ENCODE results near the gene COLGALT1.
A peak's percentile ranks its signal among the peaks of the same experiment; 100 is the strongest.

Gene COLGALT1

DNA sequence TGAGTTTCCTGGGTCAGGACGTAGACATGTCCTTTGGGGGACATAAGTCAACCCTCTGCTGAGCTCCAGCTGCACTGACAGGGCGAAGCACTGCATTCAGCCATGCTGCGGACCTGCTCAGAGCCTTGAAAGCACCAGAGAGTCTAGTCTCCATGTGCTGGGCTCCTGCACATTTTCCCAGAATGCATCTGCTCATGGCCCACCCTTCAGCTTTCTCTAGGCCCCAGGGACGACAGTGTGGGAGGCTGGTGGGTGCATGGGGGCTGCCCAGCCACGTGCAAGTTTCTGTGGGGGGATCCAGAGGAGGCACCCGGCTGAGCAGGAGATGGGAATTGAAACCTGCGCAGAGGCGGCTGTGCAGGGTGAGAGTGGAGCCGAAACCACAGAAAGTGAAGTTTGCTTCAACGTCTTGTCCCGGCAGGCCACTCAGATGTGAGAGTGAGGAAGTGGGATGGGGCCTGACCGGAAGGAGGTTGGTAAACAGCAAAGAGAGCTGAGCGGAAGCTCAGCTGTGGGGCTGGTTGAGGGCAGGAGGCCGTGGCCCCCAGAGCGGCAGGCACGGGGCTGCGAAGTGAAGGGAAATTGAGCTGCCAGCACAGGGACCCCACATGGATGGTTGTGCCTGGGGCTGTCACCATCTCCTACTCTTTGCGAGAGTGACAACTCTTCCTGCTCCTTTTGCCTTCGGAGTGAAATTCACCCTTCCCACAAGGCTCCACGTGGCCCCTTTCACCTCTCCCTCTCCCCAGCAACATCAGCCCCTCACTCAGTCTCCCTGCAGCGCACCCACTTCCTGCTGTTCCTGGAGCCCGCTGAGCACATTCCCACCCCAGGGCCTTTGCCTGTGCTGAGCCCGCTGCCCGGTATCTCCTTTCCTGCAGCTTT lies 32.2 kb upstream of the COLGALT1 start:
- H2AFZ ChIP-seq (ENCODE audit: low read depth, low read length, severe bottlenecking) = peak overlapping the region; percentile 29

DNA sequence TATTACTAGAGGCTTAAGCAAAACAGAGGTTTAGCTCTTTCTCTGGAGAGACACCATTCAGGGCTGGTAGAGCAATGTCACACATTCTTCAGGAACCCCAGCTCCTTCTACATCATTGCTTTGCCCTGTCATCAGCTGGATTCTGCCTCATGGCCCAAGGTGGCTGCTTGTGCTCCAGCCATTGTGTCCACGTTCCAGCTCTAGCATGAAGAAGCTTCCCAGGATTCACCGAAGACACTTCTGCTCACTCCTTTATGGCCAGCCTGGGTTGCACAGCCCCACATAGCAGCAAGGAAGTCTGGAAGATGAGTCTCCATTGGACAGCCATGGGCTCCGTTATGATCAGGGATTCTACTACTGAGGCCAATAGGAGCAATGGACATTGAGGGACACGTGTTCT lies 30.8 kb upstream of the COLGALT1 start:
- TF ChIP-seq, protein P1, sequence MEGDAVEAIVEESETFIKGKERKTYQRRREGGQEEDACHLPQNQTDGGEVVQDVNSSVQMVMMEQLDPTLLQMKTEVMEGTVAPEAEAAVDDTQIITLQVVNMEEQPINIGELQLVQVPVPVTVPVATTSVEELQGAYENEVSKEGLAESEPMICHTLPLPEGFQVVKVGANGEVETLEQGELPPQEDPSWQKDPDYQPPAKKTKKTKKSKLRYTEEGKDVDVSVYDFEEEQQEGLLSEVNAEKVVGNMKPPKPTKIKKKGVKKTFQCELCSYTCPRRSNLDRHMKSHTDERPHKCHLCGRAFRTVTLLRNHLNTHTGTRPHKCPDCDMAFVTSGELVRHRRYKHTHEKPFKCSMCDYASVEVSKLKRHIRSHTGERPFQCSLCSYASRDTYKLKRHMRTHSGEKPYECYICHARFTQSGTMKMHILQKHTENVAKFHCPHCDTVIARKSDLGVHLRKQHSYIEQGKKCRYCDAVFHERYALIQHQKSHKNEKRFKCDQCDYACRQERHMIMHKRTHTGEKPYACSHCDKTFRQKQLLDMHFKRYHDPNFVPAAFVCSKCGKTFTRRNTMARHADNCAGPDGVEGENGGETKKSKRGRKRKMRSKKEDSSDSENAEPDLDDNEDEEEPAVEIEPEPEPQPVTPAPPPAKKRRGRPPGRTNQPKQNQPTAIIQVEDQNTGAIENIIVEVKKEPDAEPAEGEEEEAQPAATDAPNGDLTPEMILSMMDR (IDR thresholded peaks at IDR 0.05; ENCODE audit: insufficient read depth, low read length, poor library complexity, severe bottlenecking) = no peak
- TF ChIP-seq EZH2phosphoT487 (conservative IDR thresholded peaks at IDR 0.05; ENCODE audit: low read length) = no peak
- H3K9ac ChIP-seq (ENCODE audit: low read length) = no peak overlapping the region
- H3K9me3 ChIP-seq (ENCODE audit: insufficient read depth, low read length) = no peaks in the 10 kb centered on the region
- no peaks in the 10 kb centered on the region for H4K20me1 ChIP-seq (ENCODE audit: low read depth, low read length)
- no peaks in the 10 kb centered on the region for H3K9me2 ChIP-seq (replicated peaks; ENCODE audit: insufficient read depth, low read length)
- H3K4me2 ChIP-seq (ENCODE audit: low read depth, low read length, poor library complexity, severe bottlenecking) = no peak overlapping the region
- no peak overlapping the region for H3K4me3 ChIP-seq (ENCODE audit: insufficient read depth, low read length, poor library complexity, severe bottlenecking)
- peaks cover 31% of the 10 kb centered on the region for H3K79me2 ChIP-seq (ENCODE audit: insufficient read depth, low read length)
- peak overlapping the region; percentile 93 for H3K27ac ChIP-seq (ENCODE audit: low read depth, low read length)
- no peaks in the 10 kb centered on the region for H3K27me3 ChIP-seq (ENCODE audit: low read length)
- no peaks in the 10 kb centered on the region for H3K36me3 ChIP-seq (ENCODE audit: low read length)
- H3F3A ChIP-seq (ENCODE audit: insufficient read depth) = peaks cover 67% of the 10 kb centered on the region
- H2AFZ ChIP-seq (ENCODE audit: low read depth, low read length, severe bottlenecking) = no peak overlapping the region

More for the DNA sequence above, 32.2 kb upstream of the COLGALT1 start:
- Histone ChIP-seq H3K79me2 (ENCODE audit: insufficient read depth, low read length) (peaks cover 17% of the 10 kb centered on the region), H4K20me1 (ENCODE audit: low read depth, low read length) (no peaks in the 10 kb centered on the region), H3K4me3 (ENCODE audit: insufficient read depth, low read length, poor library complexity, severe bottlenecking) (peak overlapping the region; percentile 10), H3K9ac (ENCODE audit: low read length) (peak overlapping the region; percentile 49), H3F3A (ENCODE audit: insufficient read depth) (peaks cover 58% of the 10 kb centered on the region), H3K9me2 (replicated peaks; ENCODE audit: insufficient read depth, low read length) (no peaks in the 10 kb centered on the region), H3K9me3 (ENCODE audit: insufficient read depth, low read length) (no peaks in the 10 kb centered on the region), H3K27me3 (ENCODE audit: low read length) (no peaks in the 10 kb centered on the region), H3K27ac (ENCODE audit: low read depth, low read length) (peak overlapping the region; percentile 93), H3K4me2 (ENCODE audit: low read depth, low read length, poor library complexity, severe bottlenecking) (peak overlapping the region; percentile 53), H3K36me3 (ENCODE audit: low read length) (peaks cover 2% of the 10 kb centered on the region; the same call in 1 of the 2 replicates)
- TF ChIP-seq EZH2phosphoT487 (conservative IDR thresholded peaks at IDR 0.05; ENCODE audit: low read length) = no peak
- TF ChIP-seq, protein P1 (IDR thresholded peaks at IDR 0.05; ENCODE audit: insufficient read depth, low read length, poor library complexity, severe bottlenecking) = no peak

DNA sequence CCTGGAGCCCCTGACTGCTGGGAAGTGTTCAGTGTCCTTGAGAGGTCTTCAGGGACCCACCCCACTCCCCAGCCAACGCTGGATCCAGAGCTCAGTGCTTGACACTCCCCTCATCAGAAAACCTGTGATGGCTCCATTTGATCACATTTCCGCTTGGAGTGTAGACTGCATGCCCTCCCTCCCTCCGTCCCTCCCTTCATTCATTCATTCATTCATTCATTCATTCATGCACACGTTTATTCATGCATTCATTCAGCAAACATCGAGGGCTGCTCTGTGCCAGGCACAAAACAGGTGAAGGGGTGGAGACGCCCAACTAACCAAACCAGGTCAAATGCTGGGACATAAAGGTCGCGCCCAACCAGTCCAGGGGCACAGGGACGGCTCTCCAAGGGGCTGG lies 30.3 kb upstream of the COLGALT1 start:
- TF ChIP-seq EZH2phosphoT487 (conservative IDR thresholded peaks at IDR 0.05; ENCODE audit: low read length) = no peak
- TF ChIP-seq, protein P1 (IDR thresholded peaks at IDR 0.05; ENCODE audit: insufficient read depth, low read length, poor library complexity, severe bottlenecking) = no peak
- H3K79me2 ChIP-seq (ENCODE audit: insufficient read depth, low read length) = peaks cover 36% of the 10 kb centered on the region
- no peaks in the 10 kb centered on the region for H3K27me3 ChIP-seq (ENCODE audit: low read length)
- no peaks in the 10 kb centered on the region for H3K9me2 ChIP-seq (replicated peaks; ENCODE audit: insufficient read depth, low read length)
- H2AFZ ChIP-seq (ENCODE audit: low read depth, low read length, severe bottlenecking) = no peak overlapping the region
- no peaks in the 10 kb centered on the region for H3K9me3 ChIP-seq (ENCODE audit: insufficient read depth, low read length)
- H3K36me3 ChIP-seq (ENCODE audit: low read length) = no peaks in the 10 kb centered on the region
- H3K4me3 ChIP-seq (ENCODE audit: insufficient read depth, low read length, poor library complexity, severe bottlenecking) = no peak overlapping the region
- peaks cover 68% of the 10 kb centered on the region for H3F3A ChIP-seq (ENCODE audit: insufficient read depth)
- H3K27ac ChIP-seq (ENCODE audit: low read depth, low read length) = peak overlapping the region; percentile 93
- peak overlapping the region; percentile 72 for H3K4me2 ChIP-seq (ENCODE audit: low read depth, low read length, poor library complexity, severe bottlenecking)
- H3K9ac ChIP-seq (ENCODE audit: low read length) = 0 out of 2 replicates have a peak overlapping the region, but pooled peaks have one; percentile 60
- H4K20me1 ChIP-seq (ENCODE audit: low read depth, low read length) = no peaks in the 10 kb centered on the region

Measured in SU-DHL-6 (cell line).